ENCODE data around the gene B3GALT6. TPM values are rescaled to one million over a fixed set of nuclear protein-coding genes. Genes with fewer than 3 reads are reported as not detected.
A peak's percentile ranks its signal among the peaks of the same experiment; 100 is the strongest.

The B3GALT6 gene
- total RNA-seq, 6 experiments from 2014 or later, result 24.5 to 35.7 (median 25.8) TPM

DNA sequence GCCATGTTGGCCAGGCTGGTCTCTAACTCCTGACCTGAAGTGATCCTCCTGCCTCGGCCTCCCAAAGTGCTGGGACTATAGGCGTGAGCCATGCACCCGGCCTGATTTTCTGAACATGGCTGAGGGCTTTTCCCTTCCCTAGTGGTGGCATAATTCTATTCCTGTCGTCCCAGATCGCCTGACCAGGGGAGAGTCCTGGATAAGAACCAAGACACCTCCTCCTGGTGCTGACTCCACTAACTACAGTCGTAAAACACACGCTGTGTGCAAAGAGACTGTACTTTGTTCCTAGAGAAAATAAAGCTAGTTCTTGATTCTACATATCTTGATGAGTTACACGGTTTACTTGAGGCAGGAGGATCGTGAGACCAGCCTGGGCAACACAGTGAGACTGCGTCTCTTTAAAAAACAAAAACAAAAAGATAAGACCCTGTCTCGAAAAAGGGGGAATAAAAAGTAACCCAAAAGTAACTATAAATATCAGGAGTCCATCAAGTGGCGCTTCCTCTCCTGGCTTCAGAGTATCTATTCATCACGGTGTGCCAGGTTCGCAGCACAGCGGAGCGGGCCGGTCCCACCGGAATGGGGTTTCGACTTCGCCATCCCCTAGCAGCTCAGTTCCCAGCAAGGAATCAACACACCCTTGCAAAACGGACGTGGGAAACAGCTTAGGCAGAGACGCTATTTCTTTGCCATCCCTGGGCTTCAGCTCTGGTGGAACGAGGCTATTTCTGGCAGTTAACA lies 1.2 kb upstream of the B3GALT6 start:
- H3K9me3 Mint-ChIP-seq, result peaks cover 6% of the 10 kb centered on the region
- H3K36me3 Mint-ChIP-seq (ENCODE audit: low read depth), result peaks cover 30% of the 10 kb centered on the region
- H3K27ac Mint-ChIP-seq, result peak overlapping the region; percentile 88
- peak; percentile 67 for TF ChIP-seq CTCF (IDR thresholded peaks at IDR 0.05)
- H3K4me1 Mint-ChIP-seq (ENCODE audit: low read depth), result peaks cover 30% of the 10 kb centered on the region
- peaks cover 6% of the 10 kb centered on the region; the same call in 1 of the 2 replicates for H3K27me3 Mint-ChIP-seq (ENCODE audit: insufficient read depth)
- H3K4me3 Mint-ChIP-seq, result peak overlapping the region; percentile 93
- peak; percentile 80 for DNase-seq

DNA sequence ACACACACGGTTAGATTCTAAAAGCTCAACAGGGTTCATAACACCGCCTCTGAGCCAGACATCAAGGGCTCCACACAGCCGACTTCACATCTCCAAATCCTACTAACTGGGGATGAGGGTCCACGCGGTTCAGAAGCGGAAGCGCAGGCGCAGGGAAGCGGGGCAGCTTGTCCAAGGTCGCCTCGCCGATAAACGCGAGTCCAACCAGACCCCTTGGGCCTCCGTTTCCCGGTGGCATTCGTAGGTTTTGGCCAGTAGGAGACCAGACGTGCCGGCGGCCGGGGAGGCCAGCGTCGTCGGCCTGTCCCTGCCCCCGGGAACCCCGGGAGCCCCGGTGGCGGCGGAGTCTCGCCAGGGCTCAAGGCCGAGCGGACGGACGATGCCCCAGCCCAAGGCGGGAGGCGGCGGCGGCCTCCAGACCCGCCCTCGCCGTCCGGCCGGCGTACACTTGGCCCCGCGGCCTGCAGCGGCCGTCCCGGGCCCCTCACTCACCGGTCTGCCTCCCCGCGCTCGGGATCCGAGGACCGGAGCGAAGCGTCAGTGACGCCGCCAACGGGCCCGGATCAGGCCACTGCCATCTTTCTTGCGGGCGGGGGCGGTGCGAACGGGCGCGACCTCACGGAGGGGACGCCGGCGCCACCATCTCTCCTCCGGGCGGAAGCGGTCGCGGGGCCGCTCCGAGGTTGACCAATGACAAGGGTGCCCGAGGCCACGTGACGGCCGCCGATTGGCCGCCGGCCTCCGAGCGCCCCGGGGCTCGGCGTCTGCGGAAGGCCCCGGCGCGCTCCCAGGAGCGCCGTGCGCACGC lies 433 bp upstream of the B3GALT6 start, which contains the start of gene SDF4:
TSS of gene SDF4 (minus strand) at position 602 of the 808 bp plus-strand sequence. CDS start 3,229 bp downstream, outside the sequence.
- TF ChIP-seq CTCF (IDR thresholded peaks at IDR 0.05), result no peak; the same call in 1 of the 2 replicates
- peaks cover 30% of the 10 kb centered on the region for H3K4me1 Mint-ChIP-seq (ENCODE audit: low read depth)
- H3K9me3 Mint-ChIP-seq, result peaks cover 6% of the 10 kb centered on the region
- peak within 1 kb of the TSS; percentile 88 for H3K27ac Mint-ChIP-seq
- H3K27me3 Mint-ChIP-seq (ENCODE audit: insufficient read depth), result peaks cover 6% of the 10 kb centered on the region; the same call in 1 of the 2 replicates
- H3K4me3 Mint-ChIP-seq, result peak within 1 kb of the TSS; percentile 93
- H3K36me3 Mint-ChIP-seq (ENCODE audit: low read depth), result peaks cover 27% of the 10 kb centered on the region
- peak; percentile 92 for DNase-seq

GRCh38 chr1:1232796-1233566 lies 944 bp downstream of the B3GALT6 start:
- TF ChIP-seq CTCF (IDR thresholded peaks at IDR 0.05), result no peak
- H3K4me1 Mint-ChIP-seq (ENCODE audit: low read depth), result peaks cover 30% of the 10 kb centered on the region
- peaks cover 6% of the 10 kb centered on the region for H3K9me3 Mint-ChIP-seq
- H3K27ac Mint-ChIP-seq, result peak overlapping the region; percentile 36; the same call in 1 of the 2 replicates
- H3K27me3 Mint-ChIP-seq (ENCODE audit: insufficient read depth), result peaks cover 6% of the 10 kb centered on the region; the same call in 1 of the 2 replicates
- H3K4me3 Mint-ChIP-seq, result peak overlapping the region; percentile 81
- H3K36me3 Mint-ChIP-seq (ENCODE audit: low read depth), result peaks cover 27% of the 10 kb centered on the region
- no peak for DNase-seq

GRCh38 chr1:1233567-1233892 lies 1.5 kb downstream of the B3GALT6 start:
- peaks cover 27% of the 10 kb centered on the region for H3K36me3 Mint-ChIP-seq (ENCODE audit: low read depth)
- peaks cover 6% of the 10 kb centered on the region; the same call in 1 of the 2 replicates for H3K27me3 Mint-ChIP-seq (ENCODE audit: insufficient read depth)
- H3K9me3 Mint-ChIP-seq, result peaks cover 6% of the 10 kb centered on the region
- TF ChIP-seq CTCF (IDR thresholded peaks at IDR 0.05), result no peak
- peak overlapping the region; percentile 36; the same call in 1 of the 2 replicates for H3K27ac Mint-ChIP-seq
- H3K4me3 Mint-ChIP-seq, result peak overlapping the region; percentile 81
- H3K4me1 Mint-ChIP-seq (ENCODE audit: low read depth), result peaks cover 30% of the 10 kb centered on the region
- DNase-seq, result no peak

GRCh38 chr1:1234180-1234808 lies 2.3 kb downstream of the B3GALT6 start:
- peaks cover 6% of the 10 kb centered on the region for H3K9me3 Mint-ChIP-seq
- peaks cover 30% of the 10 kb centered on the region for H3K4me1 Mint-ChIP-seq (ENCODE audit: low read depth)
- peaks cover 6% of the 10 kb centered on the region; the same call in 1 of the 2 replicates for H3K27me3 Mint-ChIP-seq (ENCODE audit: insufficient read depth)
- peak overlapping the region; percentile 81 for H3K4me3 Mint-ChIP-seq
- DNase-seq, result no peak
- H3K36me3 Mint-ChIP-seq (ENCODE audit: low read depth), result peaks cover 27% of the 10 kb centered on the region
- TF ChIP-seq CTCF (IDR thresholded peaks at IDR 0.05), result no peak
- peak overlapping the region; percentile 36 for H3K27ac Mint-ChIP-seq

Data from HFFc6 (cell line).